Vagina (tissue), 2 donors: Measurements from ENCODE around the gene THRA.

Experiments
- CTCF ChIP-seq, 3 experiments: fragments of 450-650 bp in 2 of 3; fragments of 200-600 bp in 1 of 3; sonication (generic) in 1 of 3; IDR thresholded peaks; one replicate each; pipeline ENCODE4 v1.5.1; 2017 to 2019; ENCODE audit warnings: antibody characterized with exemption in 3 of 3, mild to moderate bottlenecking in 2 of 3, moderate library complexity in 2 of 3
- POLR2AphosphoS5 ChIP-seq, 2 donors: sonication (generic); formaldehyde crosslinking; IDR thresholded peaks; one replicate each; pipeline ENCODE4 v1.9.0; 2017; ENCODE audit warnings: antibody characterized with exemption in 2 of 2, mild to moderate bottlenecking in 2 of 2, low read depth in 1 of 2; ENCODE audit not compliant: insufficient read depth in 1 of 2

GRCh38 chr17:40076591-40076990, 13.8 kb downstream of the THRA start:
- TF ChIP-seq CTCF (IDR thresholded peaks at IDR 0.05) (no peak), POLR2AphosphoS5 (IDR thresholded peaks at IDR 0.05; ENCODE audit: insufficient read depth in 1 of 2, low read depth in 1 of 2) (no peak)
